ENCODE data around the gene FAAP20.
A peak's percentile ranks its signal among the peaks of the same experiment; 100 is the strongest.

FAAP20 gene

DNA sequence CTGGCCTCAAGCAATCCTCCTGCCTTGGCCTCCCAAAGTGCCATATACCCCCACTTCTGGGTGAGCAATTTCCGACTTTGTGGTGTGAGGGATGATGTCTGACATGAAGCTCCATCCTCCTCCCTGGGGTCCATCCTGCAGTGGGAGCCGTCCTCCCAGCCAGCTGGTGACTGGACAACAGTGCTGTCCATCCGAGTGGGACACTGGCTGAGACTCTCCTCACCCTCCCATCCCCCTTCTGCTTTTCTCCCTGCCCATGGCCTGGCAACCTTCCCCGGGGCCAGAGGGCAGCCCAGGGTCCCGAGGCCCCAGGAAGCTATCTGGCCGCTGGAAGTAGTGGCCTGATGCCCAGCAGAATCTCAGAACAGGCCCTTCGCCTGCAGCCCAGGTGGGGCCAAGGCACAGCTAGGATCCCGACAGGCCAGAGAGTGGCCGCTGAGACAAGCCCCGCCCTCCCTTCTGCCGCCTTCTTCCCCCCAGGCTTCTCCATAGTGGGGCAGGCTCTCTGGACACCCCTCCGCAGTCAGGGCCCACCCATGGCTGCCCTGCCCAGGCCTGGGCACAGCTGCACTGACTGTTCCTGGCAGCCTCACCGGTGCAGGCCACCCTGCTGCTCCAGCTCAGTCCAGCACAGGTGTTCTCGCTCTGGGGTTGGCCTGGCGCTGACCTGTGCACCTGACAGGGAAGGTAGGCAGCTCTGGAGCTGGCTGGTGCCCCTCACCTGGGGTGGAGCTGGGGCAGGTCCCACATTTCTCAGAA, 8.4 kb upstream of the FAAP20 start:
- TF ChIP-seq, protein P1, sequence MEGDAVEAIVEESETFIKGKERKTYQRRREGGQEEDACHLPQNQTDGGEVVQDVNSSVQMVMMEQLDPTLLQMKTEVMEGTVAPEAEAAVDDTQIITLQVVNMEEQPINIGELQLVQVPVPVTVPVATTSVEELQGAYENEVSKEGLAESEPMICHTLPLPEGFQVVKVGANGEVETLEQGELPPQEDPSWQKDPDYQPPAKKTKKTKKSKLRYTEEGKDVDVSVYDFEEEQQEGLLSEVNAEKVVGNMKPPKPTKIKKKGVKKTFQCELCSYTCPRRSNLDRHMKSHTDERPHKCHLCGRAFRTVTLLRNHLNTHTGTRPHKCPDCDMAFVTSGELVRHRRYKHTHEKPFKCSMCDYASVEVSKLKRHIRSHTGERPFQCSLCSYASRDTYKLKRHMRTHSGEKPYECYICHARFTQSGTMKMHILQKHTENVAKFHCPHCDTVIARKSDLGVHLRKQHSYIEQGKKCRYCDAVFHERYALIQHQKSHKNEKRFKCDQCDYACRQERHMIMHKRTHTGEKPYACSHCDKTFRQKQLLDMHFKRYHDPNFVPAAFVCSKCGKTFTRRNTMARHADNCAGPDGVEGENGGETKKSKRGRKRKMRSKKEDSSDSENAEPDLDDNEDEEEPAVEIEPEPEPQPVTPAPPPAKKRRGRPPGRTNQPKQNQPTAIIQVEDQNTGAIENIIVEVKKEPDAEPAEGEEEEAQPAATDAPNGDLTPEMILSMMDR (conservative IDR thresholded peaks at IDR 0.05; ENCODE audit: low read depth, low read length): no peak
- DNase-seq (ENCODE audit: low read depth): no peak

DNA sequence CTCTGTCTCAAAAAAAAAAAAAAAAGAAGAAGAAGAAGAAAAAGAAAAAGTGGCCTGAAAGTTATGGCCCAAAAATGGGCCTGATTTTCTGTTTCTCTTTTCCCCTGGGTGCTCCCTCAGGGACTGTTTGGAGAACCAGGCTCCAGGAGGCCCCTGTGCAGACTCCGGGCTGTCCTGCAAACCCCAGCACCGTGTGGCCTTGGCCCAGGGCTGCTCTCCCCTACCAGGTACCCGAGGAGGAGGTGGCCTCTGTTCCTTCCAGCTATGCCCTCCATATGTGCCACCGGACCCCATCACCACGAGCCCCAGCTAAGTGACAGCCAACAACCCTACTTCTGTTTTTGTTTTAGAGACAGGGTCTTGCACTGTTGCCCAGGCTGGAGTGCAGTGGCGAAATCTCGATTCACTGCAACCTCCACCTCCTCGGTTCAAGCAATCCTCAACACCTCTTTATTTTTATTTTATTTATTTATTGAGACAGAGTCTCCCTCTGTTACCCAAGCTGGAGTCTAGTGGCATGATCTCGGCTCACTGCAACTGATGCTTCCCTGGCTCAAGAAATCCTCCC, 7.5 kb upstream of the FAAP20 start:
- DNase-seq (ENCODE audit: low read depth): no peak
- TF ChIP-seq, protein P1 (conservative IDR thresholded peaks at IDR 0.05; ENCODE audit: low read depth, low read length): no peak
- no peak overlapping the region for H3K4me3 ChIP-seq (ENCODE audit: low read depth, low read length)

More for the DNA sequence above, 8.4 kb upstream of the FAAP20 start:
- H3K4me3 ChIP-seq (ENCODE audit: low read depth, low read length): no peak overlapping the region

DNA sequence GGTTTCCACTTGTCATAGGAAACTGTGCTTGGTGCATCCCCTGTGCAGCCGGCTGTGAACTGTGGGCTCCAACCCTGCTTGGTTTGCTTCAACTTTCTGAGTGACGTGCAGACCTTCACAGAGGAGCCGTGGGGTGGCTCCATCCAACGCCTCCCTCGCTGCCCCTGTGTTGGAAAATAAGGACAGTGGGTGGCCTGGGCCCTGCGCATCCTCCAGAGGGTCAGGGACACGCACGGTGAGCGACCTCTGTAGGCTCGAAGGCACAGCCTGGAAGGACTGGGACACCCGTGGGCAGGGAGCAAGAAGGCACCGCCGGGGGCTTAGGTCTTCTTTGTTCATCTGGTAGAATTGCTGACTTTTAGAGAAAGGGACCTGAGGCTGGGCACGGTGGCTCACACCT, 6.5 kb upstream of the FAAP20 start:
- H3K4me3 ChIP-seq (ENCODE audit: low read depth, low read length): no peak overlapping the region
- TF ChIP-seq, protein P1 (conservative IDR thresholded peaks at IDR 0.05; ENCODE audit: low read depth, low read length): no peak
- no peak for DNase-seq (ENCODE audit: low read depth)

DNA sequence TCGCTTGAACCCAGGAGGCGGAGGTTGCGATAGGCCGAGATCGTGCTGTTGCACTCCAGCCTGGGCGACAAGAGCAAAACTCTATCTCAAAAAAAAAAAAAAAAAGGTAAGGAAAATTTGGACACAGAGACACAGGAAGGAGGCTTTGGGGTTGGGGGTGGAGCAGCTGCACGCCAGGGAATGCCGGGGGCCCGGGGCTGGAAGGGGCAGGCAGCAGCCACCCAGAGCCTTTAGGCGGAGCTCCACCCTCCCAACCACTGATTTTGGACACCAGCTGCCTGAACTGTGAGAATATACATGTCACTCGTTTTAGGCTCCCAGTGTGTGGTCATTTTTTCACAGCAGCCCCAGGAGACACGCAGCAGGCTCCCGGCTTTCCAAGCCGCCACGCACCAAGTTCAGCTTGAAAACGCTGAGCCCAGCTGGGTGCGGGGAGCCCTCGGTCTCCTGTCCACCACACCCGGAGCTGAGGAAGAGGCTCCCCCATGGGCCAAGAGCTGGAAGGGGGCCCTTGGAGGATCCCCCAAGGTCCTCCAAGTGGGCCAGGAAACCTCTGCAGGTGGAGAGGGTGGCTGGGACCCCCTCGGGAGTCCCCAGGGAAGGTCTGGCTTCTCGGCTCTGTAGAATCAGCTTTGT, 5.9 kb upstream of the FAAP20 start:
- TF ChIP-seq, protein P1 (conservative IDR thresholded peaks at IDR 0.05; ENCODE audit: low read depth, low read length): no peak
- H3K4me3 ChIP-seq (ENCODE audit: low read depth, low read length): no peak overlapping the region
- DNase-seq (ENCODE audit: low read depth): no peak

DNA sequence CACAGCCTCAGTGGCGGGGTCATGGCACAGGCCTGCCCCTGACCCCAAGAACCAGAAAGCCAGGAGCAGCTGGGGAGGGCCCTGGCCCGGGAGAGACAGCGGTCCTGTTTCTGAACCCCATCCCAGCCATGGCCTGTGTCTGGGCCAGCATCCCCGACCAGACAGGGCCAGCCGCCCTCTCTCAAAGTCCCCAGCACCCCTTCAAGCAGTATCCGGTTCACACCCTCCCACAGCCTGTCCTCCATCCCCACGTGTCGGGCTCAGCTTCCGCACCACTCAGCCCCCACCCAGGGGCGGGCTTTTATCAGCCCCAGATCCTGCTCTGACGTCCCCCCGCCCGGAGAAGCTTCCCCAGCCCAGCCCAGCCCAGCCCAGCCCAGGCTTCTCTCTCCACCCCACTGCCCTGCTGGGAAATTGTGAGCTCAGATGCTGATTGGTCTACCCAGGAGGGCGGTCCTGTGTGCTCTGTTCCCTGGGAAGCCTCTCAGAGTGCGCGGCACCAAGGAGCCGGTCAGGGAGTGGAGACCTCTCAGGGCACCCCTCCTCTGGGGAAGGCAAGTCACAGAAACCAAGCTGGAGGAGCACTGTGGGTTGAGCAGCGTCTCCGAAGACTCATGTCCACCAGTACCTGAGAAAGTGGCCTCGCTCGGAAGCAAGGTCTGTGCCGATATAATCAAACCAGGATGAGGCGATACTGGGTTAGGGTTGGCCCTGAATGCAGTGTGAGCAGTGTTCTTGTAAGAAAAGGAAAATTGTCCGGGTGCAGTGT, 4.7 kb upstream of the FAAP20 start:
- peak; percentile 92 for DNase-seq (ENCODE audit: low read depth)
- TF ChIP-seq, protein P1 (conservative IDR thresholded peaks at IDR 0.05; ENCODE audit: low read depth, low read length): peak; percentile 46
- peak overlapping the region; percentile 69 for H3K4me3 ChIP-seq (ENCODE audit: low read depth, low read length)

DNA sequence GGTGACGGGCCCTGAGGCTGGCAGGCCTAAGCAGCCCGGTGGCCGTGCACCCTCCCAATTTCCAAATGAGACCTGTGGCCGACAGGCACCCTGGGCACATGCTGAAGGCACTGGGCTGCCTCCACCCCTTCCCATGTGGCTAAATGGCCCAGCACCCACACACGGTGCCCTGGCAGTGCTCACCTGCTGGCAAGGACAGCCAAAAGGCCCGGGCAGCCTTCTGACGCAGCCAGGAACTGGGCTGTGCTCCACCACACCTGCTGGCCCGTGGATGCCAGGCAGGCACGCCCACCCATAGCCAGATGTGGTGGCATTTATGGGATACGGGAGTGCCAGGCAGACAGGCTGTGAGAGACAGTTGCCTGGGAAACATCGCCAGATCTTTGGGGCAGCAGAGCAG, 4.0 kb upstream of the FAAP20 start:
- DNase-seq (ENCODE audit: low read depth): no peak
- TF ChIP-seq, protein P1 (conservative IDR thresholded peaks at IDR 0.05; ENCODE audit: low read depth, low read length): no peak
- H3K4me3 ChIP-seq (ENCODE audit: low read depth, low read length): no peak overlapping the region
